NCI-H2107 treated with DMSO at 0.1 percent for 48 hours (cell line): Measurements from ENCODE around the gene ERCC2.
A peak's percentile ranks its signal among the peaks of the same experiment; 100 is the strongest.

ENCODE experiments used
- DNase-seq: peaks from one replicate; lab custom pipeline; 2025; ENCODE audit not compliant: unreplicated experiment; lab: John Stamatoyannopoulos, UW

Gene ERCC2

DNA sequence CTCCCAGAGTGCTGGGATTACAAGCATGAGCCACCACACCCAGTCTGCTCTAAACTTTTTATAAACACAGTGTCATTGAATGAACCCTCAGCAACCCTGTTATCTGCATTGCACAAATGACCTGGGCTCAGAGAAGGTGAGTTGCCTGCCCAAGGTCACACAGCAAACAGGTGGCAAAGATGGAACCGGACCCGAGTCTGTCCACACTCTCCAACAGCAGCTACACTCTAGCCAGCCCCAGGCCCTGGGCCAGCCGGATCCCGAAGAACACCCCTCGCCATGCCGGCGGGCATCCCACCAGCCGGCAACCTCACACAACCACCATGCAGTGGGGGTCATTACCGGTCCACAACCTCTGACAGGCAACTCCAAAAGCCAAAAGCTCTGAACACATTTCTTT is 14.5 kb downstream of the ERCC2 start:
- DNase-seq, result no peak

DNA sequence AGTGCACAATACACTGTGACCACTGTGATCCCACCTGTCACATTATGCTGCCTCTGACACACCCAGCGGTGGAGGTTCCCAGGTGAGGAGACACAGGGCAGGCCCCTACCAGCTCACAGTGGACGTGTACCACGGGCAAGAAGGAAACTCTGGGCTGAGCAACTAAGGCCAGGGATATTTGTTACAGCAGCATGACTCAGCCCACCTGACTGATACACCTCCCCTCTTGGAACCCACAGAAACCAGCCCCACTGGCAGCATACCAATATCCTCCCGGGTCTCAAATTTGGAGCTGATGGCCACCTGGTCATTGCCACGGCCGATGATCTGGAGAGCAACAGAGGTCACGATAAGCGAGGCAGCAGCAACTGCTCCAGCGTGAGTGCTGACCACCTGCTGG is 15.0 kb downstream of the ERCC2 start:
- no peak for DNase-seq

DNA sequence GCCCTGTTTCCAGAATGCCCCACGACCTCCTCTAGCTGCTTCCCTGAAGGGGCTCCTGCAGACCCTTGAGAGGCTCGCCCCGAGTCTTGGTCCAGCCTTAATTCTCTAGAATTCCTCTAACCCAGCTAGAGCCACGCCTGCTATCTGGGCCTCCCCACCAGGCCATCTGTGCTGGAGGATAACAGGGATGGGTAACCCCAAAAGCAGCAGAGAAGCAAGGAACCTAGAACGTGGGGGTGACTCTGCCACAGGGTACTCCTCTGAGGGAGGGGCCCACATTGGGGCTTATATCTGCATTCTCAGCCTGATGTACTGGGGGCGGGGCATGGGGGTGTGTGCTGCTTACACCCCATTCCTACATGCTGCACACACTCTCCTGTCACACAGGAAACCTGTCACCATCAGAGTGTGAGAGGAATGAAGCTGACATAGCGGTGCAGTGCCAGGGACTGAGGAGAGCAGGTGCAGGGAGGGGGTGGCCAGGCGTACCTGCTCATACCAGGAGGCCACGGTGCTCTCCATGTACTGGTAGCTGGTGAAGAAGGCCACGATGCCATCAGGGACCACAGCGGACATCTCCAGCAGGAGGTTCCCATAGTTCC is 16.0 kb downstream of the ERCC2 start:
- DNase-seq, result no peak

DNA sequence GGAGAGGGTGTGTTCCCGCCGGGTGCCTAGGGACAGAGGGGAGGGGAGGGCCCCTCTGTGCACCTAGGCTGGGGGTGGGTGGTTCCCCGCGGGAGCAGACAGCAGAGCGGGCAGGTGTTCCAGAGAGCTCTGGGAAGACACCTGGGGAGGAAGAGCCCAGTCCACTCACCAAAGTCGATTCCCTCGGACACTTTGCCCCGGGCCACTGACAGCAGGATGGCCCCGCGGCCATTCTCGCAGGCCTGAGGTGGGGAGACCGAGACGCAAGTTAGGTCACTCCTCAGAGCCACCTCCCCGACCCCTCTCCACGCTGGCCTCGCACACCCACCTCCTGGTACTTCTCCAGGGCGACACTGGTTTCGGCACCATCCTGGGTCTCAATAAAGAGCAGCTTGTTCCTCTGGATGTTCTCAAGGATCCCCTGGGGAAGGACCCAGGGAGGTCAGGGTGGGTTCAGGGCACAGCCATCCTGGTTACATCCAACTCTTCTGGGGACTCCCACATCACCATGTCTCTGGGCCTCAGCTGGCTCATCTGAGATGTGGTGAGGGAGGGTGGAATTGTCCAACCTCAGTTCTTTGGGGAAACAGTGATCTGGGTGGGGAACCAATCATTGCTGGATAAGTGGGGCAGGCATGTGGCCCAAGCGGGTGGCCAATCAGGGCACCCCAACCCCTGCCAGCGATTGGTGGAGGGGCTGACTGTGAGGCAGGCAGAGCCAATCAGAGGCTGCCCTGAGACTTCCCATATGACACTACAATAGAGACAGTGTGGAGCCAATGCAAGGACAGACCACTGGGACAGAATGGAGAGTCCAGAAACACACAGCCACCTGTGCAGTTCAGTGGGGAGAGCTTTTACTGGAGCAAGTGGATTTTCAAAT is 17.2 kb downstream of the ERCC2 start:
- no peak for DNase-seq

DNA sequence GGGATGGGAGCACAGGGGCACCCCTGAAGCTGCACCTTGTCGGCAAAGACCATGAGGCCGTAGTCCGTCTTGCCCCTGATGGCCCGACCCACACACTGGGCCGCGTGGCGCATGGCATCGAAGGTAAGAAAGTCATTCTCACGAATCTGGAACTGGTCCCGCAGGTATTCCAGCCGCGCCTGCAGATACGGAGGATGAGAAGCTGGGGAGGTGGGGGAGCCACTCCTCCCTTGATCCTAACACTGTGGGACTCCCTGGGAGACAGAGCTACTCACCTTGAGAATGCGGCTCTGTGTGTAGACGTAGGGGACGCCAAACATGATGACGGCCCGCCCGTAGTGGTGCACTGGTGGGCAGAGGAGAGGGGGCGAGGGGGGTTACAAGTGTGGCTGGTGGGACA is 17.9 kb downstream of the ERCC2 start:
- DNase-seq, result no peak

DNA sequence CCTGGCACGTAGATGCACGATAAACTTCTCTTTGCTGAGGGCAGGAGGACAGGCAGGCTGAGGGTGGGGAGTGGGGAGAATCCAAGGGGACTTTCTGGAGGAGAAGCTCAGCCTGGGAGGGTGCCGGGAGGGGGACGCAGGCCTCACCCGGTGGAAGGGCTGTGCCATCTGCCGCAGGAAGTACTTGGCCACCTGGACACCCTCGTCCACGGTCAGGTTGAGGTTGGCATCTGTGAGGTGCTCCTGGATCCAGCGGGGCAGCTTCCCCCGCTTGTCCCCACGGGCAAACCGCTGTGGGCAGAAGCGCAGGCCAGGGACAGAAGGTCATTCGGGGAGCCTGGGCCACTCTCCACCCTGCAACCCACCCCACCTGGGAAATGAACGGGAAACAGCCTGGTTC is 18.3 kb downstream of the ERCC2 start:
- DNase-seq, result no peak

DNA sequence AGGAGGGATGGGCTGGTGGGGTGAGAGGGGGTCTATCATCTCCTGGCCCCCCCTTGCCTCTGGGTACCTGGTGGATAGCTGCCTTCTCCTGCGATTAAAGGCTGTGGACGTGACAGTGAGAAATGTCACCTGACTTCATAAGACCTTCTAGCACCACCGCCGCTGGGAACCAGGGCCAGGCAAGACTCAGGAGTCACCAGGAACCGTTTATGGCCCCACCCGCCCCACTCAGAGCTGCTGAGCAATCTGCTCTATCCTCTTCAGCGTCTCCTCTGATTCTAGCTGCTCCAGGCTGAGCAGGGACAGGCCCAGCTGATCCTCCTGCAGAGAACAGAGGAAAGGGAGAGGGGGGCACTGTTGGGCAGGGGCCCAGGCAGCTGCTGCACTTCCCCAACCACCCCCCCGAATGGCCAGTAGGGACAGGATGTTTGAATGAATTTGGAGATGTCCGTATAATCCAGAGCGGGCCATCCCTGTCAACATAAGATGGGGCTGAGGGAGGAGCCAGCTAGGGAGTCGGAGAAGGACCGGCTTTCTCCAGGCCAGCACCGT is 18.9 kb downstream of the ERCC2 start:
- no peak for DNase-seq

DNA sequence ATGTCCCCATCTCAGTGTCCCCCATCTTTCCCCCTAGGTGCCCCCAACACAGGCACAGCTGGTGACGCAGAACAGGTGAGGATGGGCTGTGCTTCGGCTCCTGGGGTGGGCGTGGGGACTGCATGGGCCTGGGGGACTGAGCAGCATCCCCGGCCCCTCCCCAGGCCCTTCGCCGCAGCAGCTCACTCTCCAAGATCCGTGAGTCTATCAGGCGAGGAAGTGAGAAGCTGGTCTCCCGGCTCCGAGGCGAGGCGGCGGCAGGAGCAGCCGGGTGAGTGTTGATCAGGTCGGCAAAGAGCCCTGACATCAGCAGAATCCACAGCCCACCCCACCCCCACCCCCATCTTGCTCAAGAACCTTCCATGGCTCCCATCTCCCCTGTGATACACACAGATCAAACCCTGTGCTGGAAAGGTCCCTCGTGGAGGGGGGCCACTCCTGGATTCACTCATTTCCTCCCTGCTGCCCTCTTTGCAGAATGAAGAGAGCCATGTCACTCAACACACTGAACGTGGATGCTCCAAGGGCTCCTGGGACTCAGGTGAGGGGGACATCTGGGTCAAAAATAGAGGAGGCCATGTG is 19.8 kb downstream of the ERCC2 start:
- DNase-seq, result no peak

DNA sequence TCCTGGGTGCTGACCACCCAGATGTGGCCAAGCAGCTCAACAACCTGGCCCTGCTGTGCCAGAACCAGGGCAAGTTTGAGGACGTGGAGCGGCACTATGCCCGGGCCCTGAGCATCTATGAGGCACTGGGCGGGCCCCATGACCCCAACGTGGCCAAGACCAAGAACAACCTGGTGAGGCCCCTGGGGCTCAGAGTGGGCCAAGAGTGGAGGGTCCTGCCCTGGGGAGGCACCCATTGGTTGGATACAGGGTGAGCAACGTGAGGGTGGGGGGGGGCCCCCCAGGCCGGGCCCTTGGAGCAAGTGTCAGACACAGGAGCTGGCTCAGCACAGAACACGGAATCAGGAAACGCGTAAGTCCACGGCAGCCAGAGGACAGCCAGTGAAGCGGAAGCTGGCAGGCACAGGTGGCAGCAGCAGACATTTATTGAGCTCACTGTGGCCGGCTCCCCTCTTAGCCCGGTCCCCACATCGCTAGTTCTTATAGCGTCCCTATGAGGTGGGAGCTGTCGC is 20.9 kb downstream of the ERCC2 start:
- DNase-seq, result no peak

DNA sequence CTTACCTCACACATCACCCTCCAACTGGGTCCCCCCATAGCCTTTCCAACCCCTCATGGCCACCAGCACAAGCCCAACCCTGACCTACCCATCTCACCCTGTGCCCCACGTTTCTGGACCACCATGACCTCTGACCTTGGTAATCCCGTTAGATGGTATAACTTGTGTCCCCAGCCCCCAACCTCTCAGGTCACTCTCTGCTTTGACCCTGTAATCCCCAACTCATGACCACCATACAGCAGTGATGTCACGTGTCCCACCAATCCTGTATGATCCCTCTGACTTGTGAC is 21.3 kb downstream of the ERCC2 start:
- DNase-seq, result no peak

DNA sequence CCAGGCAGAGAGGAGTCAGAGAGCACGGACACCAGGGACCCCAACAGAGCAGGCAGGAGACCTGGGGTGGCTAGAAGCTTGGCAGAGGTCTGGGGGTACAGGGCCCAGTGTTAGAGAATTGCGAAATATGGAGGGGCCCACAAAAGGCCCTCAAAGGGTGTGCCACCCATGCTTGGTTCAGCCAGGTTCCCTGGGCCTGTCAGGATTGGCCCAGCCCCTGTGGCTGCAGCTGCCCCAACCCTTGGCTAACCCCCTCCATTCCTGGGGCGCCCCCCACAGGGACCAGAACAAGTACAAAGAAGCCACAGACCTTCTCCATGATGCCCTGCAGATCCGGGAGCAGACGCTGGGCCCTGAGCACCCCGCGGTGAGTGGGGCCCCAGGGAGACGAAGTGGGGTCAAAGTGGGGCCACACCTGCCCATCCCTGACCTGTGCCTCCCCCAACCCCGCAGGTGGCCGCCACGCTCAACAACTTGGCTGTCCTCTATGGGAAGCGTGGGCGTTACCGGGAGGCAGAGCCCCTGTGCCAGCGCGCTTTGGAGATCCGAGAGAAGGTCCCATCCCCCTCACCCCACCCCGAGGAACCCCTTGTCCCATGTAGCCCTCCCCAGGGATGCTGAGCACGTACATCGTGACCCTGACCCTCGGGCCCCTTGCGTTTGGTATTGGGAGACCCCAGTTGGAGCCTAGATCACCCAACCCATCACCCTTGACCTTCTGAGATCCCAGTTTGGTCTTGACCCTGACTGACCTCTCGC is 21.8 kb downstream of the ERCC2 start:
- DNase-seq, result no peak

DNA sequence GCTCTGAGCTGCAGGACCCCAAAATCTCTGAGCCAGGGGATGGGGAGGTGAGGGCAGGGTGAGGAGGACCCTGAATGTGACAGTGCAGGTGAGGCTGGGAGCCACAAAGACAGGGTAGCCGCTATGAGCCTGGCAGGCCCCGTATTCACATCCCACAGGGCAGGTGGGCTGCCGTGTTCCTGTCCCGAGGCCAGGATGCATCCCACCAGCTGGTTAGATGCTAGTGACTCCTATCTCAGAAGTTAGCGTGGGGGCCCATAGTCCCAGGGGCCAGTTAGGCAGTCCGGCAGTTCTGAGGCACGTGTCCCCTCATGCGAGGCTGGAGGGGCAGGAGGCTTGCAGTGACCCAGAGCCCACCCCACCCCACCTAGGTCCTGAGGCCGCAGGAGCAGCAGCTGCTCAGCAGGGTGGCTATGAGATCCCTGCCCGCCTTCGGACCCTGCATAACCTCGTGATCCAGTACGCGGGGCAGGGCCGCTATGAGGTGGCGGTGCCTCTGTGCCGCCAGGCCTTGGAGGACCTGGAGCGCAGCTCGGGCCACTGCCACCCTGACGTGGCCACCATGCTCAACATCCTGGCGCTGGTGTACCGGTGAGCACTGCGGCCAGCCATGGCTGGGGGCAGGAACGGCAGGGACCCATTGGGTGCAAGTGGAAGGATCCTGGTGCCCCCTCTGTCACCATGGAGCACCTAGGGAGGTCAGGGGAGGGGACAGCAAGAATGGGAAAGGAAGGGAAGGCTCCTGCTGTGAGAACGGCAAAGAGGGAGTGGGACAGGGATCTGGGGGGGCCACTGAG is 22.6 kb downstream of the ERCC2 start:
- no peak for DNase-seq

DNA sequence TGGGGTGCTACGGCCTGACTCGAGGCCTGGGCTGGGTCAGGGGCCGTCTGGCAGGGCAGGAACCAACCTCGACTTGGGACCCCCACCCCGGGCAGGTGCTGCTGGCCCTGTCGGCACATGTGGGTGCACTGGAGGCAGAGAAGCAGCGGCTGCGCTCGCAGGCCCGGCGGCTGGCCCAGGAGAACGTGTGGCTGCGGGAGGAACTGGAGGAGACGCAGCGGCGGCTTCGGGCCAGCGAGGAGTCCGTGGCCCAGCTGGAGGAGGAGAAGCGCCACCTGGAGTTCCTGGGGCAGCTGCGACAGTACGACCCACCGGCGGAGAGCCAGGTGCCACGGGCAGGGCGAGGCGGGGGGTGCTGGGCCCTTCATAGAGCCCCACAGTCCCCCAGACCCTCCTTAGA is 23.9 kb downstream of the ERCC2 start:
- peak; percentile 26 for DNase-seq

DNA sequence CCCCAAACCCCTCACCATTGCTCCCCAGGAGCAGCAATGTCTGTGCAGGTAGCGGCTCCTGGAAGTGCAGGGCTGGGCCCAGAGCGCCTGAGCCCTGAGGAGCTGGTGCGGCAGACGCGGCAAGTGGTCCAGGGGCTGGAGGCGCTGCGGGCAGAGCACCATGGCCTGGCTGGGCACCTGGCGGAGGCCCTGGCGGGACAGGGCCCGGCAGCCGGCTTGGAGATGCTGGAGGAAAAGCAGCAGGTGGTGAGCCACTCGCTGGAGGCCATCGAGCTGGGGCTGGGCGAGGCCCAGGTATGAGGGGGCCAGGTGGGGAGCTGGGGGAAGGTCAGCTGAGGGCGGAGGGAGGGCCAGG is 24.9 kb downstream of the ERCC2 start:
- no peak for DNase-seq

DNA sequence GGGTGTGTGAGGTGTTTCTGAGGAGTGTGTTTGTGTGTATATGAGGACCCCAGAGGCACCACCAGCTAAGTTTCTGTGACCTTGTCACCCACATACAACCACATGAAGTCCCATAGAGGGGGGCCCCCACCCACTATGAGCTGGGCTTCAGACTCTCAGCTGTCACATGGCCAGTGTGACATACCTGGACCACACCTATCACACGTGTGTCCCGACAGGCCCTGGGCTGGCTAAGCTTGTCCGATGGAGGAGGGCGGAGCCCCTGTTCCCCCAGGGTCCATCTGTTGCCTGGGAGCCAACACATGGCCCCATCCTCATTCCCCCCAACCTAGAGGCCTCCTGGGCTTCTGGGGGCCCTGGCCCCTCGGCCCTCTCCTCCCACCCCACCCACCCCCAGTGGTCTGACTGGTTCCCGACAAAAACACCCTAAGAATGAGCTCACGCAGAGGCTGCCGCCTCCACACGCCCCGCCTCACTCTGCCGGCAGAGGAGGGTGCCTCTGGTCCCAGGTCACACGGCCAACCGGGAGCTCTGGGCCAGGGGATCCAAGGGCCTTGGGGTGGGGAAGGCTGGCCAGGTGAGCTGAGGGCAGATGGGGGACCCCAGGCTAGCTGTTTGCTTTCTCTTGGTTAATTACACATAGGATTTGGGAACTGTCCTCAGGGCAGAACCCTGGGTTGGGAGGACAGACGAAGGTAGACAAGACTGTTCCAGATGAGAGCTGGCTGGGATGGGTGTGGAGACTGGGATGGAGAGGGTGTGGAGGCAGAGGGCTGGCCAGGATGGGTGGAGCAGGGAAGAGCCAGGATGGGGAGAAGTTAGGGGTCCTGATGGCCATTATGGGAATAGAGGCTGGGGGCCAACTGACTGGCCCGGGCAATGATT is 25.5 kb downstream of the ERCC2 start:
- no peak for DNase-seq

DNA sequence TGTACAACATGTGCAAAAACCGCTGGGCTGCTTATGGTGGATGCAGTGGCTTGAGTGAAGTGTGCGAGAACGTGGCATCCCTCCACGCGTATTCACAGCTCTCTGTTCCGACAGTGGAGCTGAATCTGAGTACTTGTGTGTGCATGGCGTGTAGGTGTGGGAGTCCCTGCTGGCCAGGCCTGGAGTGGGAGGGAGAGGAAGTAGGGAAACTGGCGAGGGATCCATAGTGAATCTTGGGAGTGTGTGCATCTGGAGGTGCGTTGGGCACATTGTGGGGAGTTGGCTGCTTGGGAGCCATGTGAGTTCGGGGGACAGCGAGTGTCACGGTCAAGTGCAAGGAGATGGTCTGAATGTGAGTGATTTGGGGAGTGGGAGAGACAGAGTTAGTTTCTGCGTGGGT is 27.5 kb downstream of the ERCC2 start:
- no peak for DNase-seq

DNA sequence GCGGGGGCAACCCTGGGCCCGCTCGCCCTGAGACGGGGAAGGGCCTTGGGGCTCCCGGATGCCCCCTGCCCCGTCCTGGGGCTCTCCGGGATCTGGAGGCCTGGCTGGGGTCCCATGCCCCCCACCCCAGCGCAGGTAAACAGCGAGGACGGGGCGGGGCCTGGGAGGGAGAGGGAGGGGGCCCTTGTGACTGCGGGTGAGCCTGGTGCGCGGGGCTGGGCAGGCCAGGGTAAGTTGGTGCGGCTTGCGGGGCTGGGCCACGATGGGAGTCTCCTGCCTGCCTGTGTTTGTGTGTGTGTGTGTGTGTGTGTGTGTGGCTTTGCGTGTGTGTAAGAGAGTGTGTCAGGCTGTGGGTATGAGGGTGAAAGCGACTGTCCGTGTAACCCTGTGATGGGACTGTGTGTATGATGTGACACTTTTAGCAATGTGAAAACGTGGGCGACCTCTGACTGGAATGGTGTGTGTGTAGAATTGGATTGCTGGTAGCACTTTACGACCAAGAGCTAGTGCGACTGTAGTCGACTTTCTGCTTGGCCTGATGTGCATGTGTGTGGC is 29.4 kb downstream of the ERCC2 start:
- no peak for DNase-seq

DNA sequence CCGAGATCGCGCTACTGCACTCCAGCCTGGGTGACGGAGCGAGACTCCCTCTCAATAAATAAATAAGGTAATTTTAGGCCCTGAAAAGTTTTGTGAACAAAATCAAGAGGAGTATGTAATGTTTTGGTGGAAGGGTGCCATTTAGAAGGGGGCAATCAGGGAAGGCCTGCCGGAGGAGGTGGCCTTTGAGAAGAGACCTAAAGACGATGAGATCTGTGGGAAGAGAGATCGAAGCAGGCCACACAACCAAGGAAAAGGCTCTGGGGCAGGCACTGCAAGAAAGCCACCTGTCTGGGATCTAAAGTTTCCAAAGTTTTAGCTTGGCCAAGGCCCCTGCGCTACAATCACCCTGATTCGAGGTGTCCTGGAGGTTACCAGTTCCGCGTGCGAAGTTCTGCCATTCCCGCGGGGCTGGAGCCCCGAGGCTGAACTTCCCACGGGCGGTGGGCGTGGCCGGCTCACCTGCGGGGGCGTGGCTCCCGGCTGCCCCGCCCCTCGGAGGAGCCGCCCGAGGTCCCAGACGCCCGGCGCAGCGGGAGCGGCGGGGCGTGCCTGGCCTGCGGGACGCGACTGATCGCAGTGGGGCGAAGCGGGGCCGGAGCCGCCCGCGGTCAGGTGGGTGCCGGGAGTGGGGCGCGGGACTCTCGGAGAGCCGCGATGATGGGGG is 30.0 kb downstream of the ERCC2 start, which contains the start of gene KLC3:
Gene KLC3, plus strand, starts transcription at position 519 of the 667 bp plus-strand sequence. CDS start 4,792 bp downstream, outside the sequence.
- DNase-seq, result no peak

DNA sequence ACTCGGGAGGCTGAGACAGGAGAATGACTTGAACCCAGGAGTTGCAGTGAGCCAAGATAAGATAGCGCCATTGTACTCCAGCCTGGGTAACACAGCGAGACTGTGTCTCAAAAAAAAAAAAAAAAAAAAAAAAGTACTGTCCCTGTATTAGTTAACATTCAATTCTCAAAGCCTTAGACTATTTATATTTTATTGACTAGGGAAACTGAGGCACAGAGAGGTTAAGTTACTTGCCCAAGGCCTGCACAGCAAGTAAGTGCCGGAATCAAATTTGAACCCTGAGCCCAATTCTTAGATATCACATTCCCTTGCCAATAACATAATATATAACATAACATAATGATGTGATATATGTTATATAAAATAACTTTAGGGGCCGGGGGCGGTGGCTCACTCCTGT is 30.7 kb downstream of the ERCC2 start:
- DNase-seq, result no peak
